Osteoblast (primary cell): ENCODE results near the gene SYT15. TPM values are rescaled to one million over a fixed set of nuclear protein-coding genes. Genes with fewer than 3 reads are reported as not detected.

Experiments used
- DNase-seq: peaks from one replicate; pipeline ENCODE4 v3.0.0; 2011; ENCODE audit warnings: low spot score, mixed read lengths; ENCODE audit not compliant: insufficient read length; ENCODE audit errors: missing footprints
- H2AFZ ChIP-seq: 2 replicates; pipeline ENCODE4 v1.6.0; 2011; ENCODE audit warnings: mild to moderate bottlenecking, low read length
- H3K27ac ChIP-seq: 2 replicates; pipeline ENCODE4 v1.5.1; 2011; ENCODE audit warnings: mild to moderate bottlenecking, low read depth, low read length, moderate library complexity
- H3K27me3 ChIP-seq: 2 replicates; pipeline ENCODE4 v1.6.0; 2012; ENCODE audit warnings: mild to moderate bottlenecking, control low read depth, inconsistent platforms, low read length, moderate library complexity; ENCODE audit not compliant: insufficient read depth
- H3K36me3 ChIP-seq: 2 replicates; pipeline ENCODE4 v1.5.1; 2011; ENCODE audit warnings: mild to moderate bottlenecking, low read length, control low read depth, moderate library complexity; ENCODE audit not compliant: insufficient read depth
- H3K4me1 ChIP-seq: 2 replicates; pipeline ENCODE4 v1.5.1; 2011; ENCODE audit warnings: mild to moderate bottlenecking, low read length, control low read depth, moderate library complexity; ENCODE audit not compliant: insufficient read depth
- H3K4me2 ChIP-seq: 2 replicates; pipeline ENCODE4 v1.6.0; 2011; ENCODE audit warnings: mild to moderate bottlenecking, low read length; ENCODE audit not compliant: insufficient read depth
- H3K4me3 ChIP-seq: fragments of 200-600 bp; sonication (generic); 3 replicates; pipeline ENCODE4 v1.5.1; 2012; ENCODE audit warnings: mild to moderate bottlenecking, low read length, inconsistent platforms; ENCODE audit not compliant: insufficient read depth
- H3K79me2 ChIP-seq: 2 replicates; pipeline ENCODE4 v1.6.0; 2012; ENCODE audit warnings: mild to moderate bottlenecking, low read length, control low read depth, inconsistent platforms; ENCODE audit not compliant: insufficient read depth
- H3K9me3 ChIP-seq: 2 replicates; pipeline ENCODE4 v1.5.1; 2011; ENCODE audit warnings: low read depth, low read length, control low read depth
- H4K20me1 ChIP-seq: 2 replicates; pipeline ENCODE4 v1.6.0; 2012; ENCODE audit warnings: mild to moderate bottlenecking, low read length, control low read depth; ENCODE audit not compliant: insufficient read depth
- total RNA-seq: library from RNA; depleted of rRNA; stranded (reverse); fragments of >200 nt; gene quantifications from 2 replicates; pipeline ENCODE4 v1.2.3, GENCODE V29; 2012
- TF ChIP-seq, protein P1 (sequence below): IDR thresholded peaks from 2 replicates; pipeline ENCODE4 v1.5.1; 2011; ENCODE audit warnings: mild to moderate bottlenecking, low read depth, low read length, moderate library complexity; ENCODE audit errors: extremely low read depth

The SYT15 gene
- total RNA-seq, 1 donor = under 0.01 TPM

- TF ChIP-seq, protein P1, sequence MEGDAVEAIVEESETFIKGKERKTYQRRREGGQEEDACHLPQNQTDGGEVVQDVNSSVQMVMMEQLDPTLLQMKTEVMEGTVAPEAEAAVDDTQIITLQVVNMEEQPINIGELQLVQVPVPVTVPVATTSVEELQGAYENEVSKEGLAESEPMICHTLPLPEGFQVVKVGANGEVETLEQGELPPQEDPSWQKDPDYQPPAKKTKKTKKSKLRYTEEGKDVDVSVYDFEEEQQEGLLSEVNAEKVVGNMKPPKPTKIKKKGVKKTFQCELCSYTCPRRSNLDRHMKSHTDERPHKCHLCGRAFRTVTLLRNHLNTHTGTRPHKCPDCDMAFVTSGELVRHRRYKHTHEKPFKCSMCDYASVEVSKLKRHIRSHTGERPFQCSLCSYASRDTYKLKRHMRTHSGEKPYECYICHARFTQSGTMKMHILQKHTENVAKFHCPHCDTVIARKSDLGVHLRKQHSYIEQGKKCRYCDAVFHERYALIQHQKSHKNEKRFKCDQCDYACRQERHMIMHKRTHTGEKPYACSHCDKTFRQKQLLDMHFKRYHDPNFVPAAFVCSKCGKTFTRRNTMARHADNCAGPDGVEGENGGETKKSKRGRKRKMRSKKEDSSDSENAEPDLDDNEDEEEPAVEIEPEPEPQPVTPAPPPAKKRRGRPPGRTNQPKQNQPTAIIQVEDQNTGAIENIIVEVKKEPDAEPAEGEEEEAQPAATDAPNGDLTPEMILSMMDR = no peak
- Histone ChIP-seq H3K9me3 (no peaks in the 10 kb centered on the region), H3K4me1 (no peaks in the 10 kb centered on the region), H2AFZ (no peak overlapping the region), H3K4me3 (no peak overlapping the region), H3K4me2 (no peak overlapping the region), H4K20me1 (no peaks in the 10 kb centered on the region), H3K27me3 (peaks cover 20% of the 10 kb centered on the region), H3K27ac (no peak overlapping the region), H3K36me3 (no peaks in the 10 kb centered on the region), H3K79me2 (no peaks in the 10 kb centered on the region)
- DNase-seq = peak; percentile 86
Observed at GRCh38 chr10:46549171-46550075, 29.5 kb upstream of the SYT15 start.

GRCh38 chr10:46550076-46550790 is 28.7 kb upstream of the SYT15 start:
- Histone ChIP-seq H3K4me1 (no peaks in the 10 kb centered on the region), H3K9me3 (no peaks in the 10 kb centered on the region), H3K27ac (no peak overlapping the region), H4K20me1 (no peaks in the 10 kb centered on the region), H3K79me2 (no peaks in the 10 kb centered on the region), H3K4me3 (no peak overlapping the region), H2AFZ (no peak overlapping the region), H3K4me2 (no peak overlapping the region), H3K36me3 (no peaks in the 10 kb centered on the region), H3K27me3 (peaks cover 25% of the 10 kb centered on the region)
- TF ChIP-seq, protein P1 = no peak
- peak; percentile 84 for DNase-seq

- Histone ChIP-seq H3K9me3 (no peaks in the 10 kb centered on the region), H3K79me2 (no peaks in the 10 kb centered on the region), H2AFZ (no peak overlapping the region), H3K36me3 (no peaks in the 10 kb centered on the region), H3K27ac (no peak overlapping the region), H4K20me1 (no peaks in the 10 kb centered on the region), H3K4me2 (no peak overlapping the region), H3K27me3 (peaks cover 27% of the 10 kb centered on the region), H3K4me1 (no peaks in the 10 kb centered on the region), H3K4me3 (no peak overlapping the region)
- peak; percentile 93 for DNase-seq
- TF ChIP-seq, protein P1 = no peak
Observed at GRCh38 chr10:46550795-46551700, 27.9 kb upstream of the SYT15 start.
